Cardiac muscle cell (in vitro differentiated cells and primary cell): ENCODE results near the gene KYNU. TPM values are rescaled to one million over a fixed set of nuclear protein-coding genes. Genes with fewer than 3 reads are reported as not detected.
"Not testable (repeated sequence)": the region's sequence is repeated elsewhere in the genome, so short reads cannot be mapped to it uniquely, and the experiment has no call there.

Source experiments
- DNase-seq, 2 donors: peaks; one replicate each; pipeline versions ENCODE4 v3.0.0 to v3.0.0-alpha.2; 2010 to 2017; ENCODE audit warnings: low read depth in 1 of 2, low spot score in 1 of 2
- H3K27ac ChIP-seq: fragments of 200-600 bp; sonication (generic); 2 replicates; pipeline ENCODE4 v1.5.1; 2016
- H3K27me3 ChIP-seq: fragments of 200-600 bp; sonication (generic); 2 replicates; pipeline ENCODE4 v1.6.0; 2016; ENCODE audit warnings: control low read depth
- H3K36me3 ChIP-seq: fragments of 200-600 bp; sonication (generic); 2 replicates; pipeline ENCODE4 v1.5.1; 2016; ENCODE audit warnings: control low read depth
- H3K4me1 ChIP-seq: fragments of 200-600 bp; sonication (generic); 2 replicates; pipeline ENCODE4 v1.8.1; 2017; ENCODE audit warnings: low read depth, mild to moderate bottlenecking, mixed run types
- H3K4me3 ChIP-seq: fragments of 200-600 bp; sonication (generic); 2 replicates; pipeline ENCODE4 v1.5.1; 2016; ENCODE audit warnings: mild to moderate bottlenecking
- H3K9me3 ChIP-seq: fragments of 200-600 bp; sonication (generic); 2 replicates; pipeline ENCODE4 v1.5.1; 2017; ENCODE audit warnings: low read depth, mild to moderate bottlenecking, control low read depth
- CTCF ChIP-seq: IDR thresholded peaks from 2 replicates; pipeline ENCODE4 v1.5.1; 2012; ENCODE audit warnings: low read depth, mild to moderate bottlenecking, low read length
- polyA plus RNA-seq: library from polyadenylated mRNA; unstranded; fragments of >200 nt; fragmentation: Nextera tagmentation; extraction: Ambion mirVana; gene quantifications from 2 replicates; pipeline ENCODE4 v1.2.1, GENCODE V29; 2016
- total RNA-seq: library from RNA; depleted of rRNA; stranded (reverse); fragments of >200 nt; gene quantifications from 2 replicates; pipeline ENCODE4 v1.2.3, GENCODE V29; 2016

KYNU gene
- total and polyA plus RNA-seq, 2 experiments from 2014 or later: 0.12 to 0.24 TPM

- DNase-seq: no peak
- no peaks in the 10 kb centered on the region for H3K9me3 ChIP-seq
- TF ChIP-seq CTCF: no peak
- H3K4me3 ChIP-seq: no peak overlapping the region
- no peak overlapping the region for H3K27ac ChIP-seq
- H3K4me1 ChIP-seq: no peaks in the 10 kb centered on the region
- no peaks in the 10 kb centered on the region for H3K27me3 ChIP-seq
- H3K36me3 ChIP-seq: no peaks in the 10 kb centered on the region
Measured at GRCh38 chr2:142897807-142898206, 20.3 kb downstream of the KYNU start.

DNA sequence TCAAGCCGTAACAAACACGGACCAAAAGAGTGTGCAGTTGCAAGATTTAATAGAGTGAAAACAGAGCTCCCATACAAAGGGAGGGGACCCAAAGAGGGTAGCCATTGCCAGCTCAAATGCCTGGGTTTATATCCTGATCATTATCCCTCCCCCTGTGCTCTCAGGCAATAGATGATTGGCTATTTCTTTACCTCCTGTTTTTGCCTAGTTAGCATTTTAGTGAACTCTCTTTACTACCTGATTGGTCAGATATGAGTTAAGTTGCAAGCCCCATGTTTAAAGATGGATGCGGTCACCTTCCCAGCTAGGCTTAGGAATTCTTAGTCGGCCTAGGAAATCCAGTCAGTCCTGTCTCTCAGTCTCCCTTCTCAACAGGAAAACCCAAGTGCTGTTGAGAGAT is 22.9 kb downstream of the KYNU start:
- not testable (repeated sequence) for H3K4me3 ChIP-seq, H3K27ac ChIP-seq, DNase-seq, H3K4me1 ChIP-seq, H3K36me3 ChIP-seq, H3K27me3 ChIP-seq, H3K9me3 ChIP-seq

DNA sequence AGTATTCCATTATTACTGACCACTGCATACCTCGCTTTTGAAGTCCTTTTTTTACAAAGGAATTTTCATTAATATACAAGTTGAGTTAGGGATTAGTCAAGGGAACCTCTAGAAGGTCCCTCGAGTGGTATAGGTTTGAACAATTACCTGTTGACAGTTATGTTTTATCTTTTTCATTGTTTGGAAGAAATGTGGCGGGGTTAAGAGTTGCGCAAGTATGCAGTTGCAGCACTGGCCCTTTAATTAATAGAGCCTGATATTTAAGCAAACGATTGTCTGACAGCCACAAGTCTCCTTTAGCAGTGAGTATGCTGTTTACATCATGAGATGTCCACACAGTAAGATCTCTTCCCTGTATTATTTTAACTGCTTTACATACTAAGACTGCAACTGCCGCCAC is 24.3 kb downstream of the KYNU start:
- H3K4me3 ChIP-seq: no peak overlapping the region
- H3K27me3 ChIP-seq: no peaks in the 10 kb centered on the region
- DNase-seq: no peak
- no peaks in the 10 kb centered on the region for H3K4me1 ChIP-seq
- TF ChIP-seq CTCF: no peak
- no peaks in the 10 kb centered on the region for H3K9me3 ChIP-seq
- H3K36me3 ChIP-seq: no peaks in the 10 kb centered on the region
- H3K27ac ChIP-seq: no peak overlapping the region

DNA sequence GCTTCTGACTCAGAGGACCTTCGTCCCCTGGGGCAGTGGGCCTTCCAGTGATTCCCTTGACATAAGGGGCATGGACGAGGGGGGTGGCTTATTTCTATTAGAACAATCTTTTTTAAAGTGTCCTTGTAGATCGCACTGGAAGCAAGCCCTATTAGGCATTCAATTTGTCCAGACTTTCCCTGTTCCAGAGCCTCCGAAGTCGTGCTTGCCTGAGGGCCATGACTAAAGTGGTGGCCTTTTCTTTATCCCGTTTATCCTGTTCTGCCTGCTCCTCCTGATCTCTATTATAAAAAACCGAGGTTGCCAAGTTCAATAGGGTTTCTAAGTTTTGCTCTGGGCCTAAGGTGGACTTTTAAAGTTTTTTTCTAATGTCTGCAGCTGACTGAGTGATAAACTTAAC is 26.3 kb downstream of the KYNU start:
- not testable (repeated sequence) for DNase-seq, H3K27me3 ChIP-seq, H3K9me3 ChIP-seq, H3K4me3 ChIP-seq, H3K27ac ChIP-seq, H3K36me3 ChIP-seq, H3K4me1 ChIP-seq

DNA sequence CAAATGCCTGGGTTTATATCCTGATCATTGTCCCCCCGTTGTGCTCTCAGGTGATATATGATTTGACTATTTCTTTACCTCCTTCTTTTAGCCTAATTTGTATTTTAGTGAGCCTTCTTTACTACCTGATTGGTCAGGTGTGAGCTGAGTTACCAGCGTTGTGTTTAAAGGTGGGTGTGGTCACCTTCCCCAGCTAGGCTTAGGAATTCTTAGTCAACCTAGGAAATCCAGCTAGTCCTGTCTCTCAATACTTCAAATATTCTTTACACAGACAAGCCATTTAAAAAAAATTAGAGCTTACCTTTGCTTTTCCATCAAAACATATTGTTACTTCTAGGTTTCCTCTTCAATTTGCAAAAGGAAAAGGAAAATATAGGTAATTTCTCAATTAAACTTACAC is 30.2 kb downstream of the KYNU start:
- Histone ChIP-seq H3K4me3 (no peak overlapping the region), H3K27me3 (no peaks in the 10 kb centered on the region), H3K4me1 (no peaks in the 10 kb centered on the region), H3K27ac (no peak overlapping the region), H3K9me3 (no peaks in the 10 kb centered on the region), H3K36me3 (no peaks in the 10 kb centered on the region)
- no peak for DNase-seq
- no peak for TF ChIP-seq CTCF

GRCh38 chr2:142914507-142915313 is 37.2 kb downstream of the KYNU start:
- no peak overlapping the region for H3K27ac ChIP-seq
- no peak for TF ChIP-seq CTCF
- H3K4me3 ChIP-seq: no peak overlapping the region
- DNase-seq: no peak
- no peaks in the 10 kb centered on the region for H3K4me1 ChIP-seq
- no peaks in the 10 kb centered on the region for H3K27me3 ChIP-seq
- H3K9me3 ChIP-seq: no peaks in the 10 kb centered on the region
- H3K36me3 ChIP-seq: no peaks in the 10 kb centered on the region
